Colonic mucosa (tissue), 4 donors: ENCODE measurements around the gene AJUBA. TPM values are rescaled to one million over a fixed set of nuclear protein-coding genes. Genes with fewer than 3 reads are reported as not detected.

Source experiments
- DNase-seq: peaks from one replicate; pipeline ENCODE4 v3.0.0-alpha.2; 2020
- H3K27ac ChIP-seq: fragments of 200-600 bp; one replicate; pipeline ENCODE4 v1.8.0; 2021
- H3K27me3 ChIP-seq: fragments of 200-600 bp; one replicate; pipeline ENCODE4 v1.8.0; 2021
- H3K36me3 ChIP-seq: fragments of 200-600 bp; one replicate; pipeline ENCODE4 v1.8.0; 2021
- H3K4me1 ChIP-seq: fragments of 200-600 bp; one replicate; pipeline ENCODE4 v1.8.0; 2021; ENCODE audit warnings: mild to moderate bottlenecking
- H3K4me3 ChIP-seq: fragments of 200-600 bp; one replicate; pipeline ENCODE4 v1.8.0; 2021
- H3K9ac ChIP-seq, 2 donors: one replicate each; pipeline ENCODE4 v1.7.0; 2013; ENCODE audit warnings: control low read depth in 2 of 2, low read depth in 2 of 2, low read length in 2 of 2
- H3K9me3 ChIP-seq: fragments of 200-600 bp; one replicate; pipeline ENCODE4 v1.8.0; 2021
- CTCF ChIP-seq: fragments of 200-600 bp; IDR thresholded peaks from one replicate; pipeline ENCODE4 v1.8.0; 2022; ENCODE audit warnings: antibody characterized with exemption, mild to moderate bottlenecking
- intact Hi-C: fragments of 100-400 bp; cut with DNase I; formaldehyde crosslinking; loops from one replicate; pipeline ENCODE4 v1.14.1; 2022
- total RNA-seq, 2 donors: library from RNA; stranded (reverse); fragmentation: NEBNext Ultra II Directional in 1 of 2; extraction: Animal tissue kit (Norgen Biotek cat#: 25700) in 1 of 2; gene quantifications; one replicate each; pipeline ENCODE4 v1.2.1, GENCODE V29; 2021
- donor health status: healthy.
- donor health status: DM: no; HTN: no; CAD: no.
- donor health status: DM: no; HTN: no; CAD: no.

AJUBA gene
- total RNA-seq = 1 to 10 TPM; 4.1 to 6.7 TPM

- Histone ChIP-seq H3K27ac (peak within 1 kb of the TSS; percentile 40), H3K4me3 (peak within 1 kb of the TSS; percentile 69), H3K4me1 (peaks cover 15% of the 10 kb centered on the region), H3K9me3 (no peaks in the 10 kb centered on the region), H3K36me3 (no peaks in the 10 kb centered on the region), H3K9ac (peak within 1 kb of the TSS; percentile 82 to 83), H3K27me3 (peaks cover 14% of the 10 kb centered on the region)
- no peak for TF ChIP-seq CTCF
- intact Hi-C loops = loop anchor here (2.0 kb wide), 1 partner anchor 424 kb away; no protein-coding TSS in a partner anchor
- DNase-seq = peak; percentile 95
These were observed at the start of gene AJUBA for GRCh38 chr14:22982477-22983245. Gene AJUBA, minus strand, starts transcription at chr14:22982551. Its CDS starts 285 bp downstream, at chr14:22982266.

GRCh38 chr14:23030936-23031335 is 48.6 kb upstream of the AJUBA start:
- Histone ChIP-seq H3K27me3 (no peaks in the 10 kb centered on the region), H3K9ac (no peak overlapping the region), H3K9me3 (no peaks in the 10 kb centered on the region), H3K27ac (no peak overlapping the region), H3K36me3 (peaks cover 13% of the 10 kb centered on the region), H3K4me3 (no peak overlapping the region), H3K4me1 (peaks cover 9% of the 10 kb centered on the region)
- intact Hi-C loops = no loop called here
- DNase-seq = no peak
- TF ChIP-seq CTCF = no peak

- no peak for TF ChIP-seq CTCF
- no peak overlapping the region for H3K9ac ChIP-seq
- intact Hi-C loops = no loop called here
- H3K36me3 ChIP-seq = peaks cover 13% of the 10 kb centered on the region
- no peaks in the 10 kb centered on the region for H3K27me3 ChIP-seq
- DNase-seq = no peak
- H3K4me1 ChIP-seq = peaks cover 7% of the 10 kb centered on the region
- H3K27ac ChIP-seq = no peak overlapping the region
- H3K4me3 ChIP-seq = no peak overlapping the region
- no peaks in the 10 kb centered on the region for H3K9me3 ChIP-seq
These were observed 46.4 kb upstream of the AJUBA start for GRCh38 chr14:23028799-23029198.

- H3K4me3 ChIP-seq = no peak overlapping the region
- H3K27ac ChIP-seq = no peak overlapping the region
- H3K36me3 ChIP-seq = no peaks in the 10 kb centered on the region
- no peaks in the 10 kb centered on the region for H3K9me3 ChIP-seq
- intact Hi-C loops = no loop called here
- H3K9ac ChIP-seq = no peak overlapping the region
- no peak for DNase-seq
- TF ChIP-seq CTCF = no peak
- H3K4me1 ChIP-seq = no peaks in the 10 kb centered on the region
- H3K27me3 ChIP-seq = no peaks in the 10 kb centered on the region
These were observed 42.9 kb upstream of the AJUBA start for GRCh38 chr14:23025151-23025814.

GRCh38 chr14:23024612-23025075 is 42.3 kb upstream of the AJUBA start:
- no peak overlapping the region for H3K9ac ChIP-seq
- H3K27ac ChIP-seq = no peak overlapping the region
- H3K27me3 ChIP-seq = no peaks in the 10 kb centered on the region
- intact Hi-C loops = no loop called here
- no peak for TF ChIP-seq CTCF
- H3K4me3 ChIP-seq = no peak overlapping the region
- H3K9me3 ChIP-seq = no peaks in the 10 kb centered on the region
- no peaks in the 10 kb centered on the region for H3K4me1 ChIP-seq
- DNase-seq = no peak
- no peaks in the 10 kb centered on the region for H3K36me3 ChIP-seq
